ENCODE results near the gene ABCA7.

DNA sequence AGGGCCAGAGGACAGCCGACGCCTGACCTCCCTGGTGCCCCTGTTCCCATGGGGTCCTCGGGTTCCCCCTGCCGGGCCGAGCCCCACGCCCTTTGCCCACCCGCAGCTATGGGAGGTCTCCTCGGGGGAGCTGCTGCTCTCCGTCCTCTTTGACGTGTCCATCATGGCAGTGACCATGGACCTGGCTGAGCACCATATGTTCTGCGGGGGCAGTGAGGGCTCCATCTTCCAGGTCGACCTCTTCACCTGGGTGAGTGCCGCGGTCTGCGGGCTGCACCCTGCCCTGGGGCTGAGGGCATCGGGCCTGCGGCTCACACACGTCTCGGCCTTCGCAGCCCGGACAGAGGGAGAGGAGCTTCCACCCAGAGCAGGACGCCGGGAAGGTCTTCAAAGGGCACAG lies 49.2 kb upstream of the ABCA7 start:
- TF ChIP-seq POLR2A (IDR thresholded peaks at IDR 0.05) (no peak), POLR2AphosphoS5 (IDR thresholded peaks at IDR 0.05) (no peak)
- TF ChIP-seq, protein P1, sequence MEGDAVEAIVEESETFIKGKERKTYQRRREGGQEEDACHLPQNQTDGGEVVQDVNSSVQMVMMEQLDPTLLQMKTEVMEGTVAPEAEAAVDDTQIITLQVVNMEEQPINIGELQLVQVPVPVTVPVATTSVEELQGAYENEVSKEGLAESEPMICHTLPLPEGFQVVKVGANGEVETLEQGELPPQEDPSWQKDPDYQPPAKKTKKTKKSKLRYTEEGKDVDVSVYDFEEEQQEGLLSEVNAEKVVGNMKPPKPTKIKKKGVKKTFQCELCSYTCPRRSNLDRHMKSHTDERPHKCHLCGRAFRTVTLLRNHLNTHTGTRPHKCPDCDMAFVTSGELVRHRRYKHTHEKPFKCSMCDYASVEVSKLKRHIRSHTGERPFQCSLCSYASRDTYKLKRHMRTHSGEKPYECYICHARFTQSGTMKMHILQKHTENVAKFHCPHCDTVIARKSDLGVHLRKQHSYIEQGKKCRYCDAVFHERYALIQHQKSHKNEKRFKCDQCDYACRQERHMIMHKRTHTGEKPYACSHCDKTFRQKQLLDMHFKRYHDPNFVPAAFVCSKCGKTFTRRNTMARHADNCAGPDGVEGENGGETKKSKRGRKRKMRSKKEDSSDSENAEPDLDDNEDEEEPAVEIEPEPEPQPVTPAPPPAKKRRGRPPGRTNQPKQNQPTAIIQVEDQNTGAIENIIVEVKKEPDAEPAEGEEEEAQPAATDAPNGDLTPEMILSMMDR (IDR thresholded peaks at IDR 0.05), result no peak

Measured in sigmoid colon (tissue), 4 donors.